Measurements from ENCODE around the gene L1CAM.

L1CAM gene, protein sequence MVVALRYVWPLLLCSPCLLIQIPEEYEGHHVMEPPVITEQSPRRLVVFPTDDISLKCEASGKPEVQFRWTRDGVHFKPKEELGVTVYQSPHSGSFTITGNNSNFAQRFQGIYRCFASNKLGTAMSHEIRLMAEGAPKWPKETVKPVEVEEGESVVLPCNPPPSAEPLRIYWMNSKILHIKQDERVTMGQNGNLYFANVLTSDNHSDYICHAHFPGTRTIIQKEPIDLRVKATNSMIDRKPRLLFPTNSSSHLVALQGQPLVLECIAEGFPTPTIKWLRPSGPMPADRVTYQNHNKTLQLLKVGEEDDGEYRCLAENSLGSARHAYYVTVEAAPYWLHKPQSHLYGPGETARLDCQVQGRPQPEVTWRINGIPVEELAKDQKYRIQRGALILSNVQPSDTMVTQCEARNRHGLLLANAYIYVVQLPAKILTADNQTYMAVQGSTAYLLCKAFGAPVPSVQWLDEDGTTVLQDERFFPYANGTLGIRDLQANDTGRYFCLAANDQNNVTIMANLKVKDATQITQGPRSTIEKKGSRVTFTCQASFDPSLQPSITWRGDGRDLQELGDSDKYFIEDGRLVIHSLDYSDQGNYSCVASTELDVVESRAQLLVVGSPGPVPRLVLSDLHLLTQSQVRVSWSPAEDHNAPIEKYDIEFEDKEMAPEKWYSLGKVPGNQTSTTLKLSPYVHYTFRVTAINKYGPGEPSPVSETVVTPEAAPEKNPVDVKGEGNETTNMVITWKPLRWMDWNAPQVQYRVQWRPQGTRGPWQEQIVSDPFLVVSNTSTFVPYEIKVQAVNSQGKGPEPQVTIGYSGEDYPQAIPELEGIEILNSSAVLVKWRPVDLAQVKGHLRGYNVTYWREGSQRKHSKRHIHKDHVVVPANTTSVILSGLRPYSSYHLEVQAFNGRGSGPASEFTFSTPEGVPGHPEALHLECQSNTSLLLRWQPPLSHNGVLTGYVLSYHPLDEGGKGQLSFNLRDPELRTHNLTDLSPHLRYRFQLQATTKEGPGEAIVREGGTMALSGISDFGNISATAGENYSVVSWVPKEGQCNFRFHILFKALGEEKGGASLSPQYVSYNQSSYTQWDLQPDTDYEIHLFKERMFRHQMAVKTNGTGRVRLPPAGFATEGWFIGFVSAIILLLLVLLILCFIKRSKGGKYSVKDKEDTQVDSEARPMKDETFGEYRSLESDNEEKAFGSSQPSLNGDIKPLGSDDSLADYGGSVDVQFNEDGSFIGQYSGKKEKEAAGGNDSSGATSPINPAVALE

DNA sequence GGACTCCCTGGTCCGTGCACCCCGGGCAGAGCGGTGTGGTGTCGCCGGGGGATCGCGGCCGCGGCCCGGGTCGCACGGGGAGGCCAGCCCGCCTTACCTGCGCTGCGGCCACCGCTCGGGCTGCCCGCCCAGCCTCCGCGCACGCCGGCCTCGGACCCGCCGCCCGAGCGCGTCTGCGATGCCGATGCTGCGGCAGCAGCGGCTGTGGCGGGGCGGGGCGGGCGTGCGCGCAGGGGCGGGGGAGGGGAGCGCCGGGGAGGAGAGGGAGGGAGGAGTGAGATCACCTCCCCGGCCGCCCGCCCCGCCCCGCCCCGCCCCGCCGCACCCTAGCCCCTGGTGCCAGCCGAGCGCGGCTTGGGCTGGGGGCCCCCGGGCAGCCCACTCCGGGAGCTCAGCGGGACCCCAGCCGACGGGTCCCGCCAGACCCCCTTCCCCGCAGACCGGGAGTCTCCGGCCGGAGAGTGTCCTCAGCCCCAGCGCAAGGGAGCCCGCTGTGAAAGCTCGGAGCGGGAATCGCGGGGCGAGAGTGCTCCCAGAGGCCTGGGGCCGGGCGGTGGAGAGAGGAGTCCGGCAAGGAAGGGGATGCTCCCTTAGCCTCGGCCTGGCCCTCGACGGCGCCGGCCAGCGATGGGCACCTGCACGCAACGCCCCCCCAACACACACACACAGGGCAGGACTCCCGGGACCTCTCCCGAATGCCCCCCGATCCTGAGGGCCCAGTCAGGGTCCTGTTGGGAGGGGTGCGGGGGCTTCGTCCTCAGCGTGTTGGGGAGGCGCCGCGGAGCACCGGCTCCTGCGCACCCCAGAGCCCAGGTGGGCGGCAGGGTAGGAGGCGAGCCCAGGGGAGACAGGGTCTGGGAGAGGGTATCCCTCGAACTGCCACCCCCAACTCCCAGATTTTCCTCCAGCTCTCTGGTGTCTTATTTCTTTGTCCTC, at the start of gene L1CAM:
TSS of gene L1CAM (minus strand) at position 206 of the 936 bp plus-strand sequence. CDS start 10,337 bp downstream, outside the sequence.
- DNase-seq: no peak

DNA sequence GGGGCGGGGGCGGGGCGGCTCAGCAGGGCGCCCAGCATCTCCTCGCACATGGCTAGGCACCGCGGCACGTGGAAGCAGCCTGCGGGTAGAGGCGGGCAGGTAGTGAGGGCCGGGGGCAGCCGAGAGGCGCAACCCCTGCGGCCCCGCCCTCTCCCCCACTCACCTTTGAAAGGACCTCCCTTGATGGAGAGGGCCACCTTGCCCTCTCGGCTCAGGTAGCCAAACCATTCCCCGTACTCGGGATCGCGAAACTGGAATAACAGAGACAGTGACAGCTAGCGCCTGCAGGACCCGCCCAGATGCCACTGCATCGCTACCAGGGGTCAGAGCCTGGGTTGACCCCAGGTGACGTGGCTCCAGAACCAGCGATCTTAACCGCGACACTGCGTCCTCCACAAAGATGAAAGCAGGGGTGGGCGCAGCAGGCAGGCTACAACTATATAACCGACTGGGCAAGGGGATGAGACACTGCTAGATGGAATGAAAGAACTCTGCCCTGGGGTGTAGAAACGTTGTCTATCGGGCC, 49.4 kb upstream of the L1CAM start:
- no peak for DNase-seq

DNA sequence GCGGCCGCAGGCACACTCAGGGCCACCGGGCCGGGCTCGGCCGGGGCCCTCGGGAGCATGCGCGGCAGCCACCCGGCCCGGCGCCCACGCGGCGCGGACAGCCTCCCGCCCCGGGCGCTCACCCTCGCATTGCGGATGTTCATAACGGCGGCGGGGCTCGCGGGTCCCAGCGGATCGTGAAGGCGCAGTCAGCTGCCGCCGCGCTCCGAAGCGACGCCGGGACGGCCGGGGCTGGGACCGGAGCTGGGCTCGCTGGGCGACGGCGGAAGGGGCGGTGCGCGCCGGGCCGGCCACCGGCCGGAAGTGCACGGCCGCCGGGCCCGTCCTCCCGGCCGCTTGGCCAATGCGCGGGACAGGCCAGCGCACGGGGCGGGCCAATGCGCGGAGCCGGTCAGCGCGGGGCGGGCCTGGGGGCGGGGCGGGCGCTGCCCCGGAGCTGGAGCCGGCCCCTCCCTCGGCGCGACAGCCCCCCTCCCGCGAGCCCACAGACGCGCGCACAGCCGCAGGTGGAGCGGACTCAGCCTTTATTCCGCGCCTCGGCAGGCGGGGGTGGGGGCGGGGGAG, 48.9 kb upstream of the L1CAM start, which contains the start of gene NAA10:
TSS of gene NAA10 (minus strand) at position 276 of the 564 bp plus-strand sequence. CDS start at position 143, 133 bp downstream.
- peak; percentile 17 to 30 for DNase-seq

DNA sequence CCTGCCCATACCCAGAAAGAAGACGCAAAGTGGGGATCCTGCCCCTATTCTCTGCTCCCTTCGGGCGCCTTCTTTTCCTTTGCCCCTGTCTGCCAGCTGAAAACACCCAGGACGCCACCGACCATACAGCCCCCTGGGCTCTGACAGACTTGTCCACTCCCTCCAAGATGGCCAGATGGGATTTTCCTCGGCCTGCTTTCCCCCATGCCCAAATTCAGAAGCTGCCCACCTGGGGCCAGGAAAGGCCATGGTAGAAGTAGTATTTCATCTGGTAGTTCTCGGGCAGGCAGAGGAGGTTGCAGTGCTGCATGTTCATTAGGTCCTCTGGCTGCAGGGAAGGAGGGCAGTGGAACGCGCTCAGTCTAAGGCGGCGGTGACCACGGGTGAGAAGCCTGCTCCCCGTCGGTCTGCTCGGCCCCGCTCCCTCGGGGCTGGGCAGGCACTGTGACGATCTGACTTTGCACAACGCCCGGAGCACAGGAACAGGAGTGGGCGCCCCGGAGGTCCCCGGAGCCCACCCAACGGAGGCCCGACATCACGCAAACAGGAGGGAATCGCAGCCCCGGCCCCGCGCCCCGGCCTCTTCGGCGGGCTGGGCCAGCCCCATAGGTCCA, 48.3 kb upstream of the L1CAM start:
- no peak for DNase-seq

DNA sequence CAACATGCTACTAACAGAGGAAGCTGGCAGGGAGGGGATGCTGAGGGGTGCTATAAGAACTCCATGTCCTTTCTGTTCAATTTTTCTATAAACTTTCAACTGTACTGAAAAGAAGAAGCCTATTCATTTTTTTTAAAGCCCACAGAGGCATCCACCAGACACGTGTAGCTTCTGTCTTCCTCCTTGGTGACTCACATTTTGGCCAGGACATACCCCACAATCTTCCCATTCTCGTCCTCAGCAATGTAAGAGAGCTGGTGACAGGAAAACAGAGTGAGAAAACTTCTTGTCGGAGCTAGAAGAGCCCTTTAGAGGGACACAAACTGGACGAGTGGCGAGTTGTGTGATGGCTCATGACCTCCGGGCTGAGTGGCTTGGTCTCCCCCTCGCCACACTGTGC, 47.8 kb upstream of the L1CAM start:
- DNase-seq: no peak

DNA sequence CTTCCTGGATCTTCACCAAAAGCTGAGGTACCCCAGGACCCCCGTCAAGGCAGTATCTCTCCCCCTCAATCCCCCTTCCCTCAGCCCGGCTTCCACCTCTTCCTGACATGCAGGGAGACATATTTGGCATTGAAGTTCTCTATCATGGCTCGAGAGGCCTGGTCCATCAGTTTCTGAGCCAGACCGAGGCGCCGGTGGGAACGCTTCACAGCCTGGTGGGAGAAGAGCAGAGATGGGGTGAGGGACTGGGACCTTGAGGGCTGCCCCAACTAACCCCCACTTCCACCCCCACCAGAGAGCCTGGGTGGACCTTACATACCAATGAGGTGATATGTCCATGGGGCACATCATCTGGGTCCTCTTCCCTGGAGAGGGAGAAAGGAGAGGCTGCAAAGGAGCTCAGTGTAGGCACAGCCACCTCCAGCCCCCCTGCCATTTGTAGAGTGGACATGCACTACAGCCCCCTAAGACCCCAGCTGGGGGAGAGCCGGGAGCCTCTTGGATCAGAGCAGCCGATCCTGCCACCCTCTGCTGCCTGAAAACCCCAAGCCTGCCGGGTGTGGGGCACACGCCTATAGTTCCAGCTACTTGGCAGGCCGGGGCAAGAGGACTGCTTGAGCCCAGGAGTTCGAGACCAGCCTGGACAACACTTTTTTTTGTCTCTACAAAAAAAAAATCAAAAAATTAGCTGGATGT, 46.4 kb upstream of the L1CAM start:
- no peak for DNase-seq

DNA sequence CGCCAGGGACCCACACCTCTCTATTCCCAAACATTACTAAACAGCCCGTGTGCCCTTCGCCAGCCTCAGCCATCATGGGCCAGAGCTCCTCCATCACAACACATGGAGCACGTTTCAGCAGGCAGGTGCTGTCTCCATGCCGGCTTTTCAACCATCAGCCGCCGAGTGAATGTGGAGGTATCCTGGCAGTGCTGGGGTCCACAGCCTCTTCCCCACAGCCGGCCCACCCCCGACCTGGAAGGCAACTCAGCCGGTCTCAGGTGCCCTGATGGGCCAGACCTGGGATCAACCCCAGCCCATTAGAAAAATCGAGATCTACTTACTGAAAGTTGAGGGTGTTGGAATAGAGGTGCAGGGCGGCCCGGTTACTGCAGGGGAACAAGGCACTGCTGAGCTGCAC, 45.8 kb upstream of the L1CAM start:
- DNase-seq: no peak

DNA sequence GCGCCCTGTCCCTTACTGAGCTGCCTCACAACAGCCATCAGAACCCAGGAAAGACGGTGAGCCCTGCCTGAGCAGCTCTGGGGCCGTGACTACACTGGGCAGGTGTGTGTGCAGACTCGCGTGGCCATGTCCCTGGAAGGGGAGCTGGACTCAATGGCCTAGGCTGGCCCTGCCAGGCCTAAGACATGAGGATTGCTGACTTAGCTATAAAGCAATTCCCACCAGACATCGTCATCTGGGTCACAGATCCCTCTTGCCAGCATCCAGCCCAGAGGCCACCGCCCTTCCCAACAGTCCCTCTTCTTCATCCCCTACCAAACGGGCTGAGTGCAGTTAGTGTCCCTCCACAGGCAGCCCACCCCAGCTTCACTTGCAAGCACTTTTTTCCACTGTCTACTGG, 45.2 kb upstream of the L1CAM start:
- DNase-seq: no peak

DNA sequence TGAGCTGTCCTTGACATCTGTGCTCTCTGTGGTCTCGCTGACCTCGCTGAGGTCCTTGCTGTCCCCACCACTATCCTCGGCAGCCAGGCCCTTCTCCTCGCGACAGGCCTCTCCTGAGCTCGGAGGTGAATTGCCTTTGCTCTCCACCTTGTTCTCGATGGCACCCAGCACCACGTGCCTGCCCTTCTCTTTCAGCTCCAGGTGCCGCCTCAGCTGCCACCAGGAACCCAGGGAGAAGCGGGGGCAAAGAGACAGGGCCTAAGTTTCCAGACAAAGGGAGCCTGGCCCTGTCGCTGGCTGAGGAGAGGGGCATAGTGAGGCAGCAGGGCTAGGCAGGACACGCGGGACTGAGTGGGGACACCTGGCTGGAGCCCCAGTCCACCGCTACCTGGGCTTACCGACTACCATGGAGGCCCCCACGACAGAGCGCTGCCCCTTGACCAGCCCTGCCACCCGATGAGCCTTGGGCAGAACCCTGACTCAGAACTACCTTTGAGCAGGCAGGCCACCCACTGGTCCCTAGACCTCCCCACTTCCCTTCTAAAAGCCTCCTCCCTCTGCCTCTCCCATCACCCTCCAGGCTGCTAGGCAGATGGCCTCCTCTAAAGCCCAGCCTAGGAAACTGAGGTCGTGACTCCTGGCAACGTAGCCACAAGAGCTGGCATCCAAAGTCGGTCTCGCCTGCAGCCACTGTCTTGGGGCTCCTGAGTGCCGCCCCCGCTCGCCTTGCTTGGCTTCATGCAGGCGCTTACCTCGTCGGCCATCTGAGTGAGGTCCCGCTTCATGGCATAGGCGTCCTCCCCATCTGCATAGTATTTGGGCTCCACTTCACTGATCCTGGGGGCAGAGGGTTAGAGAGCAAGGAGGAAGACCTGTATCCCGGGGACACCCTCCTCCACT, 44.3 kb upstream of the L1CAM start:
- DNase-seq: no peak

DNA sequence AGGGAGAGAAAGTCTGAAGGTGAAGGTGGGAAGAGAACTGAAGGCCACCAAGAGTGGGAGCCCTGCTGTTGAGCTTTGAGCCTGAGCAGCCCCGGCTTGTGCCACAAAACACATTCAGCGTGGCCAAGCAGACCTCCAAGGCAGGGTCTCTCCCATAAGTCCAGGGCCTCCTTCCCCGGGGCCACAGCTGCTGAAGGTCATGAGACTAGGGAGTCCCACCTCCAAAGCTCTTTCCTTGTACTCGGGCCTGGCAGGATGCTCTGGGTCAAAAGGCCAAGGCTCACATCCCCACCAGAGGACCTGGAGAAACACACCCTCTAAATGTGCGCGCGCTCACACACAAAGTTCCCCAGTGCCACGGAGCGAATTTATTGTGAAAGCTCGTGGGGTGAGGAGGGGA, 43.6 kb upstream of the L1CAM start:
- no peak for DNase-seq

DNA sequence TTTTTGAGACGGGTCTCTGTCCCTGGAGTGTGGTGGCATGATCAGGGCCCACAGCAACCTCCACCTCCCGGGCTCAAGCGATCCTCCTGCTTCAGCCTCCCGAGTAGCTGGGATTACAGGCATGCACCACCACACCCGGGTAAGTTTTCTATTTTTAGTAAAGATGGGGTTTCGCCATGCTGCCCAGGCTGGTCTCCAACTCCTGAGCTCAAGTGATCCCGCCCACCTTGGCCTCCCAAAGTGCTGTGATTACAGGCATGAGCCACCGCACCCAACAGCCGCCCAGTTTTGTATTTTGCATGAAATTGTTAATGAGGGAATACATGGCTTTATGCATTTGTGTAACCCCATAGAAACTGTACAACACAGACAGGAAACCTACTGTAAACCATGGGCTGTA, 42.9 kb upstream of the L1CAM start:
- no peak for DNase-seq

DNA sequence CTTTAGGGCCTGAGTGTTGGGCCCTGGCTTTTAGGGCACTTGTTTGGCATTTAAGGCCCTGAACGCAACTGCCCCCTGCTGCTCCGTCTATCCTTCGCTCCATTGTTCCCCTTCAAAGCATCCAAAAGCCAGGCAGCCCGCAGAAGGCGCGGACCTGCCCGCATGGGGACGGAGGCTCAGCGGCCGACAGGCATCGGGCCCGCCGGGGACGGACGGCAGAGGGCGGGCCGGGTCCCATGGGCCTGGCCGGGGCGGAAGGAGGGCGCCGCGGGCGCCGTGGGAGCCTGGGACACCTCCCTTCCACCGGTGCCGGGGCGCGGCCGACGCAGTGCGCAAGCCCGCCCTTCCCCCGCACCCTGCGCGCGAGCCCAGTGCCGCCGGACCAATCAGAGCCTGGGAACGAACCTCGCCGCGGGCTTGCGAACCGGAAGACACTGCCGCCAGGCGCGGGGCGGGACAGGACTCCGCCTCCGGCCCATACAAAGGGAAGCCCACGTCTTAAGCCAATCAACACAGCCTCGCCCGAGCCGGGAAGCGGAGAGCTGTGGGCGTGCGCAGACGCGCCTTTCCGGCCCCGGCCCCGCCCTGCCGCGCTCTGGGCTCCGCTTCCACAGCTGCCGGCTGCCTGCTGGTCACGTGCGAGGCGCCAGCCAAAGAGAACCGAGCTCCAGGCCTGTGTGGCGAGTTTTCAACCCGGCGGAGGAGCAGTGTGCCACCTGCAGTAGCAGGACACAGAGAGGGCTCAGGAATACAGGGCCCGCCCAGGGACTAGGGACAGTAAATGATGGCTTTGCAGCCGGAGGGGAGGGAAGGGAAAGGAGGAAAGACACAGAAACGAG, 42.2 kb upstream of the L1CAM start:
- DNase-seq: peak; percentile 87 to 88

DNA sequence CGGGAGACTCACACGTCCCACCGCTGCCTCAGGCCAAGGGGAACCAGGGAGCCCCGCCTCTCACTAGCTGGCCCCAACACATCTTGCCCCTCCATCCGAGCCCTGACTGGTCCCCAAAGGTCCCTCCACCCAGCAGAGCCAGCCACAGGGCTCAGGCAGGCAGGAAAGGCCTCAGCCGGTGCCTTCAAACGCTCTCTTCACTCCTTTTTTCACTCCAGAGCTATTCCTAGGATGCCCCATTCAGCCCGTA, 41.6 kb upstream of the L1CAM start:
- DNase-seq: peak in 1 of 2 experiments; percentile 35

DNA sequence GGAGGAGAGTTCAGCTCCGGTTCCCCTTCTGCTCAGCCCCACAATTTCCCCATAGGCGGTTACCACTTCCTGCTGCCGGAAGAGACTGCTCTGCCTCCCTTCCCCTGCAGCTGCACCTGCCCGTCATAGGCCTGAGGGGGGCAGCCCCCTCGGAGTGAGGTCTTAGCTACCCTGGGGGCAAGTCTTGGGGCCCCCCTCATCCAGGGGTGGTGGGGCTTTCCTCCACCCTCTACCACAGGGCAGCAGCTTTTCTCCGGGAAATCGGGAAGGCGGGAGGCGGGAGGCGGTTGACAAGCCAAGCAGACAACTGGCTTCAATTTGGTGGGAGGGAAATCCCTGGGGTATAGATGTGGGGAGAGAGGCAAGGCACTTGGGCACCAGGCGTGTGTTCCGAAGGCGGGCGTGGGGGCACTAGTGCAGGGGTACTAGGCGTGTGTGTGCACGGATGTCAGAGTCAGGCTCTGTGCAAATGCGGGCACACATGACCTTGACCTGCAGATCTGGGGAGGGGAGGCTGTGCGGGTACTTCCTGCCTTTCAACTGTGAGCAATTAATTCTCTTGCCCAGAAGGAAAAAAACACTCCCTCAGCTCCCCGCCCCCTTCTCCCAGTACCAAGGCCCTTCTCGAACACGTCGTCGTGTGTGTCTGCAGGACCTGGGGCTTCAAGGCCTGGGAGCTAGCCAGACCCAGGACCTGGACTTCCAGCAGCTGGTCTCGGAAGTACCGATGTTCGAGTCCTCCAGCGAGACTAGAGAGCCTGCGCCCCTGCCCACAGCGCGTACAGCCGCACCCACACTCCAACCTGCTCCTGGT, 41.1 kb upstream of the L1CAM start:
- DNase-seq: peak; percentile 90 to 94

DNA sequence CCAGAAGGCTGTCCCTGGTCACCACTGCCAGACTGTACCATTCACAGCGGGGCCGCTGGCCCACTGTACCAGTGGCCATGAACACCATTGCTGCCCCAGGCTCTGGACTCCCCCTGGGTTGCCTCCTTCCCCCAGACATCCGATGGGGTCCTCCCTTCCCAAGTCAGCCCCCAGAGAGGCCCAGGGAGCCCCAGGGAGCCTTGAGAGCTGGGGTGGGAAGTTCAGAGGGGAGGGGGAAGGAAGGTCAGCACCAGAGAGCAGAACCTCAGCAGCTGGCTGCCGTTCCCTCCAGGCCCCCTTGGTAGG, 40.5 kb upstream of the L1CAM start:
- no peak for DNase-seq

DNA sequence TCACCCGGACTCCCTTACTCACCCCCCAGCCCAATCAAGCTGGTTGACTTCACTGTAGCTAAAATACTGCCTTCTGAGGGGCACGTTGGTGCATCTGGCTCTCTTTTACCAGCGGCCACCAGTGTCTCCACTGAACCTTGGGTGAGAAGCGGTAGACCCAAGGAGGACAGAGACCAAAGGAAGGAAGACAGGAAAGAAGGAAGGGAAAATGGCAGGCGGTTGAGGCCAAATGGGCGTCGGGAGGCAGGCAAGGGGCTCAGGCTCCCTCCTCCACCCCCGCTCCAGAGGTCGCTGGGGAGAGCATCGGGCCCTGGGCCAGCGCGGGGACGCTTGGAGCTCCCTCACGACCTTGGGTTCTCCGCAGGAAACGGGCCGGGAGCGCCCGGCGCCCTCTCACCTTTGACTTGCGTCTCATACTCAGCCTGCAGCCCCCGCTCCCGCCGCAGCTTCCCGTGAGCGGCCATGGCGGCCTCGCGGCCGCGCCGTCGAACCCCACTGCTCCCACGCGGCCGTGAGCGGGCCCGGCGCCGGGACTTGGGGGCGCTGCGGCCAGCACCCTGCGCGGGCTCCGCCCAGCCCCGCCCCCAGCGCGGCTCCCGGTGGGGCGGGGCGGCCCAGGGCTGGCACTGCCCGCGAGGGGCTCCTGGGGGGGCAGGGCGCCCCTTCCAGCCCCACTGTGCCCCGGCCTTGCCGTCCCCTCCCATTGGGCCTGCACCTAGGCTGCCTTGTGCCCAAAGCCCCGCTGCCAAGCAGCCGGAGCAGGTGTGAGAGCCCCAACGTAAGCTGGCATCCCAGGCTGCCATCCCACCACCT, 40.0 kb upstream of the L1CAM start, which contains the start of gene ARHGAP4:
TSS of gene ARHGAP4 (minus strand) at position 526 of the 813 bp plus-strand sequence. CDS start at position 464, 62 bp downstream.
- no peak for DNase-seq

DNA sequence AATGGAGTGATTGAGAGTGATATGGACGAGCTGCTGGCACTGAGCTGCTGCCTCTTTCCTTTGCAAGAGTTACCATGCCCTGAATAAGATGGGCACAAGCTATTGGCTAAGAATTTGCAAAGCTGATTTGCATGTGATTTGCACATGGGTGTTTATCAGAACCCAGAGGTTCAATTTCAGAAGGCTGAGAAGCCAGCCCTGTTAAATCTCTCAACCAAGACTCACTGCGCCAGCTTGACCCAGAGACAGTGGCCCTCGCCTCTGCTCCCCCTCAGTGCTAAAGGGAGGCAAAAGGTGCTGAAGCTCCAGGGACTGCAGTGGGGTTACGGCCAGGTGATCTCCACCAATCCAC, 39.4 kb upstream of the L1CAM start:
- no peak for DNase-seq

Data from Kasumi-1 (cell line).